ENCODE data around the gene INPP4A. TPM values are rescaled to one million over a fixed set of nuclear protein-coding genes. Genes with fewer than 3 reads are reported as not detected.

INPP4A gene
- total and polyA plus RNA-seq, 2 donors = 17.9 to 24.9 TPM

DNA sequence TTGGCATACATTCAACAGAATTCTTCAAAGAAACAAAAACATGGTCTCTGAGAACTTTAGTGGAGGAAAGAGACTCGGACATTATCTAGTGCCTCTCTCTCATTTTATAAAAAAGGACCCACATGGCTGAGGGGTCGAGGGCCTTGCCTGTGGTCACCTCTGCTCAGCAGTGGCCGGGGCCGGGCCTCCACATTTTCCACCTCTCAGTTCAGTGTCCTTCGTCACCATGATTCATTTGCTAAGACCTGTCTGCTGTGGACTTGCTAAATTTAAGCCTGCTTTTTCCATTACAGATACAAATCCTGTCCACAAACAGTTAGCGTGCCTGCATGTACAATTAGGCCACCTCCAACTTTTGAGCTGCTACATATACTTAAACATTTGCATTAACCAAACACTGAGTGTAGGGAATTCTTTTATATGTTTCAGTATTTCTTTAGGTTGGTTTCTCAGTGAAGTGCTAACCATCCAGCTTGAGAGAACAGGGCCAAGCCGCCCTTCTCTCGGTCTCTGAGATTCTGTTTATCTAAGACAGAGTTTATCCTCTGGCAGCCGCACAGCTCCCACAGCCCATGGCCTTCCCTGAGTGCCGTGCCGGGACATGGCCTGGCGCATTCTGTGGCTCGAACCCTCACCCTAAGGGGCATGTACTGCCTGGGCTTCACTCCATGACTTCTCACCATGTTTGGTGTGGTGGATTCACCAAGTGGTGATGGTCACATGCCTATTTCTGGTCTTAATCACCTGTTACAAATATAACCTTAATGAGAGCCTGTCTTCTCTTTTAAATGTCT, 117.4 kb downstream of the INPP4A start:
- peak overlapping the region in 1 of 2 donors; percentile 51 for H3K27ac ChIP-seq (ENCODE audit: low read depth in 1 of 2, low read length in 1 of 2)
- no peak for DNase-seq (ENCODE audit: low read depth in 6 of 9, low spot score in 9 of 9)
- H3K4me3 ChIP-seq (ENCODE audit: low read length in 2 of 2) = no peak overlapping the region
- H3K36me3 ChIP-seq (ENCODE audit: control insufficient read depth in 2 of 2, insufficient read depth in 2 of 2, low read length in 1 of 2) = peaks cover 51 to 83% of the 10 kb centered on the region in 2 donors
- peaks cover 0 to 5% of the 10 kb centered on the region in 2 donors for H3K9me3 ChIP-seq (ENCODE audit: control insufficient read depth in 2 of 2, insufficient read depth in 1 of 2, low read length in 1 of 2)
- 98% methylated on average over 13 of the region's 13 CpGs for WGBS
- peaks cover 57 to 87% of the 10 kb centered on the region in 2 donors for H3K4me1 ChIP-seq (ENCODE audit: control insufficient read depth in 2 of 2, insufficient read depth in 2 of 2, low read length in 2 of 2)
- no peaks in the 10 kb centered on the region for H3K27me3 ChIP-seq (ENCODE audit: control insufficient read depth in 2 of 2, insufficient read depth in 1 of 2, low read length in 1 of 2)

DNA sequence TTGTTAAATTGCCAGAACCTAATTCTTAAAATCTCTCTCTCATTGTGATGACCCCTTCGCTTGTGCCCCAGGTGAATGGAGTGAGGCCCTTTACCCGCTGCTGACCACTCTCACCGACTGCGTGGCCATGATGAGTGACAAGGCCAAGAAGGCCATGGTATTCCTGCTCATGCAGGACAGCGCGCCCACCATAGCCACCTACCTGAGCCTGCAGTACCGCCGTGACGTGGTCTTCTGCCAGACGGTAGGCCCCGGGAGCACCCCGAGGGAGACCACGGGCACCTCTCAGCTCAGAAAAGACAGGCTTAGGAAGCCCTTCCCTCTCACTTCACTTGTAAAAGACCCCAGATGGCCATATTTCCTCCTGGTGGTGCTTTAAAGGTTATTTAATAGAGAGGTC, 118.7 kb downstream of the INPP4A start:
- DNase-seq (ENCODE audit: low read depth in 6 of 9, low spot score in 9 of 9) = no peak
- Histone ChIP-seq H3K9me3 (ENCODE audit: control insufficient read depth in 2 of 2, insufficient read depth in 1 of 2, low read length in 1 of 2) (peaks cover 0 to 5% of the 10 kb centered on the region in 2 donors), H3K36me3 (ENCODE audit: control insufficient read depth in 2 of 2, insufficient read depth in 2 of 2, low read length in 1 of 2) (peaks cover 58 to 84% of the 10 kb centered on the region in 2 donors), H3K27me3 (ENCODE audit: control insufficient read depth in 2 of 2, insufficient read depth in 1 of 2, low read length in 1 of 2) (no peaks in the 10 kb centered on the region), H3K4me1 (ENCODE audit: control insufficient read depth in 2 of 2, insufficient read depth in 2 of 2, low read length in 2 of 2) (peaks cover 49 to 83% of the 10 kb centered on the region in 2 donors), H3K27ac (ENCODE audit: low read depth in 1 of 2, low read length in 1 of 2) (no peak overlapping the region), H3K4me3 (ENCODE audit: low read length in 2 of 2) (no peak overlapping the region)
- 99% methylated on average over 13 of the region's 13 CpGs for WGBS

DNA sequence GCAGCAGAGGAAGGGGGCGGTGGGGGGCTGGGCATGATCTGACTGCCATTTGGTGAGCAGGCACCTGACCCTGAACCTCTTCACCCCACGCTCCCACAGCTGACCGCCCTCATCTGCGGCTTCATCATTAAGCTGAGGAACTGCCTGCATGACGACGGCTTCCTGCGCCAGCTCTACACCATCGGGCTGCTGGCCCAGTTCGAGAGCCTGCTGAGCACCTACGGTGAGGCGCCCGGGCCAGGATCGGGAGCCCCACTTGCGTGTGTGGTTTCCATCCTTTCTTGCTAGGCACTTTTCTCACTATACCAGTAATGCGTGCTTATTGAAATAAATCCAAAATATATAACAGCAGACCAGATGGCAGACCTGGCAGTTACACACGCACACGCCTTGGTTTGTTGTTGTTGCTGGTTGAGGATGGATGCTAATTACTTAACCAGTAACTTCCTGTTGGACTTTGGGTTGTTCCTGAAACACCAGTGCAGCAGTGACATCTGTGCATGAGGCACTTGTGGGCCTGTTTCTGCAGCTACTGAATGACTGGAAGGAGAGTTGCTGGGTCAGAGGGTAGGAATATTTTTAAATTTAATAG, 120.0 kb downstream of the INPP4A start:
- 73% methylated on average over 17 of the region's 17 CpGs for WGBS
- Histone ChIP-seq H3K27me3 (ENCODE audit: control insufficient read depth in 2 of 2, insufficient read depth in 1 of 2, low read length in 1 of 2) (no peaks in the 10 kb centered on the region), H3K36me3 (ENCODE audit: control insufficient read depth in 2 of 2, insufficient read depth in 2 of 2, low read length in 1 of 2) (peaks cover 60 to 84% of the 10 kb centered on the region in 2 donors), H3K9me3 (ENCODE audit: control insufficient read depth in 2 of 2, insufficient read depth in 1 of 2, low read length in 1 of 2) (peaks cover 0 to 5% of the 10 kb centered on the region in 2 donors), H3K27ac (ENCODE audit: low read depth in 1 of 2, low read length in 1 of 2) (peak overlapping the region in 1 of 2 donors; percentile 81), H3K4me1 (ENCODE audit: control insufficient read depth in 2 of 2, insufficient read depth in 2 of 2, low read length in 2 of 2) (peaks cover 41 to 82% of the 10 kb centered on the region in 2 donors), H3K4me3 (ENCODE audit: low read length in 2 of 2) (no peak overlapping the region)
- no peak for DNase-seq (ENCODE audit: low read depth in 6 of 9, low spot score in 9 of 9)

DNA sequence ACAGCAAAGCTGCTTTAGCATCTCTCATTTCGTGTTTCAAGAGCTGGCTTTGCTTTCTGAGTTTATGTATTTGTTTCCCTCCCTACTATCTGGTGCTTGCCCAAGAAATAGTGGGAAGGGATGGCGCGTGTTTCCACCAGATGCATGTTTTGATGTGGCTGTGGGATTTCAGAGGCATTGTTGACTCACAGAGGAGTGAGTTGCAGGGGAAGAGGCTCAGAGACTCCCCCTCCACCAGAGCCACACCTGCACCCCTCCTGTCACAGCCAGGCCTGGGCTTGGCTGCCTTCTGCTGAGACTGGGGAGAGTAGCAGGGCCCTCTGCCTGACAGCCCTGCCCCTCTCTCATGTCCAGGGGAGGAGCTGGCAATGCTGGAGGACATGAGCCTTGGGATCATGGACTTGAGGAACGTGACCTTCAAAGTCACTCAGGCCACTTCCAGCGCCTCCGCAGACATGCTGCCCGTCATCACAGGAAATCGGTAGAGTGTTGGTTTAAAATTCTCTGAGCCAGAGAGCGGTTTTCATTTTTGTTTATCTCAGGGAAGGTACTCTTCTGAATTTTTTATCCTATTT, 120.7 kb downstream of the INPP4A start:
- WGBS = 52% methylated on average over 9 of the region's 9 CpGs
- H3K36me3 ChIP-seq (ENCODE audit: control insufficient read depth in 2 of 2, insufficient read depth in 2 of 2, low read length in 1 of 2) = peaks cover 68 to 84% of the 10 kb centered on the region in 2 donors

GRCh38 chr2:98565941-98566340, 121.3 kb downstream of the INPP4A start:
- H3K9me3 ChIP-seq (ENCODE audit: control insufficient read depth in 2 of 2, insufficient read depth in 1 of 2, low read length in 1 of 2) = peaks cover 0 to 5% of the 10 kb centered on the region in 2 donors
- H3K27me3 ChIP-seq (ENCODE audit: control insufficient read depth in 2 of 2, insufficient read depth in 1 of 2, low read length in 1 of 2) = no peaks in the 10 kb centered on the region
- H3K27ac ChIP-seq (ENCODE audit: low read depth in 1 of 2, low read length in 1 of 2) = peak overlapping the region in 1 of 2 donors; percentile 81
- peaks cover 73 to 85% of the 10 kb centered on the region in 2 donors for H3K36me3 ChIP-seq (ENCODE audit: control insufficient read depth in 2 of 2, insufficient read depth in 2 of 2, low read length in 1 of 2)
- peaks cover 37 to 70% of the 10 kb centered on the region in 2 donors for H3K4me1 ChIP-seq (ENCODE audit: control insufficient read depth in 2 of 2, insufficient read depth in 2 of 2, low read length in 2 of 2)
- 99% methylated on average over 19 of the region's 19 CpGs for WGBS
- H3K4me3 ChIP-seq (ENCODE audit: low read length in 2 of 2) = no peak overlapping the region
- no peak for DNase-seq (ENCODE audit: low read depth in 6 of 9, low spot score in 9 of 9)

More for the DNA sequence above, 120.7 kb downstream of the INPP4A start:
- Histone ChIP-seq H3K9me3 (ENCODE audit: control insufficient read depth in 2 of 2, insufficient read depth in 1 of 2, low read length in 1 of 2) (peaks cover 0 to 5% of the 10 kb centered on the region in 2 donors), H3K27me3 (ENCODE audit: control insufficient read depth in 2 of 2, insufficient read depth in 1 of 2, low read length in 1 of 2) (no peaks in the 10 kb centered on the region), H3K4me1 (ENCODE audit: control insufficient read depth in 2 of 2, insufficient read depth in 2 of 2, low read length in 2 of 2) (peaks cover 37 to 75% of the 10 kb centered on the region in 2 donors), H3K27ac (ENCODE audit: low read depth in 1 of 2, low read length in 1 of 2) (peak overlapping the region; percentile 62 to 81), H3K4me3 (ENCODE audit: low read length in 2 of 2) (no peak overlapping the region)
- peak in 4 of 9 donors; percentile 57 to 79 (median 64) for DNase-seq (ENCODE audit: low read depth in 6 of 9, low spot score in 9 of 9)

DNA sequence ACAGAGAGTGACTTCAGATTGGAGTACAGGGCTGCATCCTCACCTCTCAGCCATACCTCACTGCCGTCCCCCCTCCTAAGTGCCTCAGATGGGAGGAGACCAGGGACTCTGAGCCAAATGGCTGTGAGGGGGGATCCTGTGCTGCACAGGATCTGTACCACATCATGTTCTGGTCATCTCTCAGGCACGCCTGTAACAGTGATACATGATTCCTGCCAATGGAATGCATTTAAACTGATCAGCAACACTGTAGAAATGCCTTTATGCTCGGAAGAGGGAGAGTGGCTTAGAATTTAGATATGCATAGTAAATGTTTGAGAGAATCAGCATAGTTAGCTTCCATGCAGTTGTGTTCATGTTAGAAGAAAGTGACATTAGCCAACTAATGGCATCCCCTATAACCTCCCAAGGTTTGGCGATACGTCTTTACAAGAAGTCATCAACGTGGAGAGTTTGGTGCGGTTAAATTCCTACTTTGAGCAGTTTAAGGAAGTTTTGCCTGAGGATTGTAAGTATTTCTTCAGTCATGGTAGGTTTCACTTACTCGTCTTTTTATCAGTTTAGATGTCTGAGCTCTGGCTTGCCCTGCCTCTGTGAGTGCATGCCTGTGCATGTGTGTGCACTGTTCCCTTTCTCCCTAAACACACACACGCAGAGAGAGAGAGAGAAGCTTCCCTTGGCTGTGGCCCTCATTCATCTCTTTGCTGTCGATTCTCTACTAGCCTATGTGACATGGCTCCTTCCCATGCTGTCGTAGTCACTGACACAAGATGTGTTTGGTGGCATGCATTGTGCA, 123.7 kb downstream of the INPP4A start:
- Histone ChIP-seq H3K9me3 (ENCODE audit: control insufficient read depth in 2 of 2, insufficient read depth in 1 of 2, low read length in 1 of 2) (peaks cover 0 to 4% of the 10 kb centered on the region in 2 donors), H3K36me3 (ENCODE audit: control insufficient read depth in 2 of 2, insufficient read depth in 2 of 2, low read length in 1 of 2) (peaks cover 87 to 95% of the 10 kb centered on the region in 2 donors), H3K27ac (ENCODE audit: low read depth in 1 of 2, low read length in 1 of 2) (peak overlapping the region in 1 of 2 donors; percentile 14), H3K27me3 (ENCODE audit: control insufficient read depth in 2 of 2, insufficient read depth in 1 of 2, low read length in 1 of 2) (no peaks in the 10 kb centered on the region), H3K4me1 (ENCODE audit: control insufficient read depth in 2 of 2, insufficient read depth in 2 of 2, low read length in 2 of 2) (peaks cover 30 to 57% of the 10 kb centered on the region in 2 donors), H3K4me3 (ENCODE audit: low read length in 2 of 2) (no peak overlapping the region)
- DNase-seq (ENCODE audit: low read depth in 6 of 9, low spot score in 9 of 9) = no peak
- 94% methylated on average over 11 of the region's 11 CpGs for WGBS

DNA sequence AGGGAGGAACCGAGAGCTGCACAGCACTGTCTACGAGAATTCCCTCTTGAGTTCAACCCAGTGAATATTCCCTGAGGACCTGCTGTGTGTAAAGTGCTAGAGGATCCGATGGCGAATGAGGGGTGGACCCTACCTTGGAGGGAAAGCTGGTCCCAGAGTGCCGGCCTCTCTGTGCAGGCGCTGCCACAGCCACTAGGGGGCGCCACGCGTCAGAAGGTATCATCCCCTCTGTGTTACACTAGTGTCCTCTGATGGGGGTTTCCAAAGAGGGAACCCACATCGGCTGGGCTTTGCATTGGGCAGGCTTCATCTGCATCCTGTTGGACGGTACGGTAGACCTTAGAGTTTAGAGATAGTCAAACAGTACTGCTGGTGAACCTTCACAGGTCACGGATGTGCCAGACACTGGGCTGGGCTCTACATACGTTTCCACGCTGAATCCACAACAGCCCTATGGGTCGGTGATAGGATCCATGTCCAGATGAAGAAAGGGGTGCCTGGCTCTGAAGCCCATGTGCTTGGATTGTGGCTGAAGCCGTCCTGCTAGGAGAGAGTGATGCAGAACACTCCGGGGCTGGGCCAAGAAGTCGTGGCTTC, 124.6 kb downstream of the INPP4A start:
- Histone ChIP-seq H3K36me3 (ENCODE audit: control insufficient read depth in 2 of 2, insufficient read depth in 2 of 2, low read length in 1 of 2) (peaks cover 91 to 94% of the 10 kb centered on the region in 2 donors), H3K27me3 (ENCODE audit: control insufficient read depth in 2 of 2, insufficient read depth in 1 of 2, low read length in 1 of 2) (no peaks in the 10 kb centered on the region), H3K9me3 (ENCODE audit: control insufficient read depth in 2 of 2, insufficient read depth in 1 of 2, low read length in 1 of 2) (no peaks in the 10 kb centered on the region), H3K4me3 (ENCODE audit: low read length in 2 of 2) (no peak overlapping the region), H3K4me1 (ENCODE audit: control insufficient read depth in 2 of 2, insufficient read depth in 2 of 2, low read length in 2 of 2) (peaks cover 21 to 48% of the 10 kb centered on the region in 2 donors), H3K27ac (ENCODE audit: low read depth in 1 of 2, low read length in 1 of 2) (no peak overlapping the region)
- WGBS = 81% methylated on average over 19 of the region's 19 CpGs
- peak in 1 of 9 donors; percentile 59 for DNase-seq (ENCODE audit: low read depth in 6 of 9, low spot score in 9 of 9)

DNA sequence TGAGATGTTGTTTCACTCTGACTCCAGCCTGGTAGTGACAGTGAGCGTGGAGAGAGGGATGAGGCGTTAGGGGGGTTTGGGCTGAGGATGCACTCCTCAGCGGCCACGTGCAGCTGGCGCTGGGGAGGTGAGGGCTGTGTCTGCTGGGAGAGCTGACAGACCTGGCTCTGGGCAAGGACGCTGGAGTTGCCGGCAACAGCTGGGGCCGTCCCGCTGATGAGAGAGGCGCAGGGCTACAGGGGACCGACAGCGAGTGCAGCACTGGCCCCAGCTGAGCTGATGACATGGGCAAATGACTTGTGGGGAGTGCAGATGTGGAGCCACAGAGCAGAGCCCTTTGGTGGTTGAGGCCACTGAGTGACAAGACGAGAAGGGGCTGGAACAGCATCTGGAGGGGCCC, 125.3 kb downstream of the INPP4A start:
- Histone ChIP-seq H3K27me3 (ENCODE audit: control insufficient read depth in 2 of 2, insufficient read depth in 1 of 2, low read length in 1 of 2) (no peaks in the 10 kb centered on the region), H3K4me1 (ENCODE audit: control insufficient read depth in 2 of 2, insufficient read depth in 2 of 2, low read length in 2 of 2) (peaks cover 15 to 42% of the 10 kb centered on the region in 2 donors), H3K36me3 (ENCODE audit: control insufficient read depth in 2 of 2, insufficient read depth in 2 of 2, low read length in 1 of 2) (peaks cover 93 to 94% of the 10 kb centered on the region in 2 donors), H3K27ac (ENCODE audit: low read depth in 1 of 2, low read length in 1 of 2) (no peak overlapping the region), H3K4me3 (ENCODE audit: low read length in 2 of 2) (no peak overlapping the region), H3K9me3 (ENCODE audit: control insufficient read depth in 2 of 2, insufficient read depth in 1 of 2, low read length in 1 of 2) (no peaks in the 10 kb centered on the region)
- WGBS = 97% methylated on average over 13 of the region's 13 CpGs
- DNase-seq (ENCODE audit: low read depth in 6 of 9, low spot score in 9 of 9) = no peak
